GM23338 (cell line): ENCODE data around the gene KCTD2. TPM values are rescaled to one million over a fixed set of nuclear protein-coding genes. Genes with fewer than 3 reads are reported as not detected.

Experiments used
- ATAC-seq: fragments of 200-7000 bp; cut with Tn5 transposase; 3 replicates; pipeline ENCODE4 v1.9.1; 2020
- DNase-seq: peaks from one replicate; pipeline ENCODE4 v3.0.0-alpha.2; 2015; ENCODE audit warnings: low spot score
- H2AFZ ChIP-seq: fragments of 200-600 bp; sonication (generic); 2 replicates; pipeline ENCODE4 v1.8.0; 2016; ENCODE audit warnings: antibody characterized with exemption, mild to moderate bottlenecking, moderate library complexity
- H3F3A ChIP-seq: fragments of 200-600 bp; sonication (generic); replicated peaks from 2 replicates; pipeline ENCODE4 v1.8.0; 2017; ENCODE audit warnings: antibody characterized with exemption, mixed run types, low read depth
- H3K27ac ChIP-seq: fragments of 200-600 bp; sonication (generic); 2 replicates; pipeline ENCODE4 v1.6.1; 2016; ENCODE audit warnings: low read depth
- H3K27me3 ChIP-seq: fragments of 200-600 bp; sonication (generic); 2 replicates; pipeline ENCODE4 v1.8.0; 2016; ENCODE audit warnings: mild to moderate bottlenecking, mixed run types, moderate library complexity; ENCODE audit not compliant: insufficient read depth
- H3K36me3 ChIP-seq: fragments of 200-600 bp; sonication (generic); 2 replicates; pipeline ENCODE4 v1.8.0; 2016; ENCODE audit warnings: mild to moderate bottlenecking; ENCODE audit not compliant: insufficient read depth
- H3K4me1 ChIP-seq: fragments of 200-600 bp; sonication (generic); 2 replicates; pipeline ENCODE4 v1.8.0; 2016; ENCODE audit warnings: mild to moderate bottlenecking, moderate library complexity; ENCODE audit not compliant: insufficient read depth
- H3K4me2 ChIP-seq: fragments of 200-600 bp; sonication (generic); 2 replicates; pipeline ENCODE4 v1.7.1; 2017; ENCODE audit warnings: mixed run types
- H3K4me3 ChIP-seq: fragments of 200-600 bp; sonication (generic); 2 replicates; pipeline ENCODE4 v1.6.1; 2016; ENCODE audit warnings: mixed run types
- H3K79me2 ChIP-seq: fragments of 200-600 bp; sonication (generic); replicated peaks from 2 replicates; pipeline ENCODE4 v1.8.0; 2017; ENCODE audit warnings: mild to moderate bottlenecking; ENCODE audit not compliant: insufficient read depth
- H3K9me2 ChIP-seq: fragments of 200-600 bp; sonication (generic); 2 replicates; pipeline ENCODE4 v1.8.0; 2017; ENCODE audit not compliant: insufficient read depth
- H4K20me1 ChIP-seq: fragments of 200-600 bp; sonication (generic); replicated peaks from 2 replicates; pipeline ENCODE4 v1.8.0; 2017; ENCODE audit warnings: mild to moderate bottlenecking; ENCODE audit not compliant: insufficient read depth
- H3K27ac Mint-ChIP-seq: 2 replicates; pipeline ENCODE4 v1.8.0; 2020; ENCODE audit warnings: inconsistent platforms, mild to moderate bottlenecking, moderate library complexity, mixed read lengths
- H3K27me3 Mint-ChIP-seq: 3 replicates; pipeline ENCODE4 v1.8.0; 2022; ENCODE audit warnings: low read depth, mild to moderate bottlenecking, moderate library complexity, mixed read lengths, inconsistent platforms; ENCODE audit not compliant: insufficient read depth, poor library complexity
- H3K36me3 Mint-ChIP-seq: 3 replicates; pipeline ENCODE4 v1.8.0; 2021; ENCODE audit warnings: low read depth, mild to moderate bottlenecking, inconsistent platforms, moderate library complexity, mixed read lengths
- H3K4me1 Mint-ChIP-seq: 3 replicates; pipeline ENCODE4 v1.8.0; 2020; ENCODE audit warnings: mild to moderate bottlenecking, inconsistent platforms, mixed read lengths
- H3K4me3 Mint-ChIP-seq: 3 replicates; pipeline ENCODE4 v1.8.0; 2021; ENCODE audit warnings: moderate library complexity, mild to moderate bottlenecking, inconsistent platforms, mixed read lengths
- H3K9me3 Mint-ChIP-seq: 3 replicates; pipeline ENCODE4 v1.8.0; 2020; ENCODE audit warnings: moderate library complexity, mild to moderate bottlenecking, inconsistent platforms, mixed read lengths
- CREB1 ChIP-seq: fragments of 250-450 bp; sonication (Bioruptor Pico); IDR thresholded peaks from 2 replicates; pipeline ENCODE4 v1.5.0; 2020; ENCODE audit warnings: low read depth, mild to moderate bottlenecking, moderate library complexity
- CTCF ChIP-seq, 2 experiments: fragments of 200-600 bp in 1 of 2; sonication (generic) in 1 of 2; conservative IDR thresholded peaks; 2 replicates each; pipeline versions ENCODE4 v1.5.1 to v1.6.1; 2016 to 2017; ENCODE audit warnings: antibody characterized with exemption in 2 of 2, low read depth in 2 of 2, mild to moderate bottlenecking in 2 of 2, moderate library complexity in 1 of 2
- ETS1 ChIP-seq: IDR thresholded peaks from 2 replicates; pipeline ENCODE4 v1.6.1; 2016; ENCODE audit warnings: antibody characterized with exemption
- EZH2 ChIP-seq: fragments of 200-600 bp; sonication (generic); IDR thresholded peaks from one replicate; pipeline ENCODE4 v1.8.0; 2017; ENCODE audit warnings: antibody characterized with exemption, mild to moderate bottlenecking, low read depth; ENCODE audit not compliant: unreplicated experiment
- EZH2phosphoT487 ChIP-seq: fragments of 200-600 bp; sonication (generic); IDR thresholded peaks from one replicate; pipeline ENCODE4 v1.8.1; 2018; ENCODE audit warnings: antibody characterized with exemption; ENCODE audit not compliant: unreplicated experiment
- JUNB ChIP-seq: IDR thresholded peaks from one replicate; pipeline ENCODE4 v1.6.1; 2016; ENCODE audit warnings: antibody characterized with exemption; ENCODE audit not compliant: unreplicated experiment
- NANOG ChIP-seq: IDR thresholded peaks from 2 replicates; pipeline ENCODE4 v1.6.1; 2016; ENCODE audit warnings: antibody characterized with exemption, borderline replicate concordance
- POLR2AphosphoS5 ChIP-seq: IDR thresholded peaks from 2 replicates; pipeline ENCODE4 v1.6.1; 2016; ENCODE audit warnings: antibody characterized with exemption, low read depth
- STAT1 ChIP-seq: IDR thresholded peaks from one replicate; pipeline ENCODE4 v1.6.1; 2016; ENCODE audit warnings: antibody characterized with exemption; ENCODE audit not compliant: unreplicated experiment
- ZNF114 ChIP-seq: fragments of 250-450 bp; sonication (Bioruptor Pico); IDR thresholded peaks from 2 replicates; pipeline ENCODE4 v1.5.0; 2020; ENCODE audit warnings: mild to moderate bottlenecking, moderate library complexity
- ZNF462 ChIP-seq: fragments of 250-450 bp; sonication (Bioruptor Pico); IDR thresholded peaks from 2 replicates; pipeline ENCODE4 v1.5.0; 2020; ENCODE audit warnings: mild to moderate bottlenecking, moderate library complexity
- polyA plus RNA-seq: library from polyadenylated mRNA; unstranded; fragments of >200 nt; fragmentation: Nextera tagmentation; extraction: Ambion mirVana; gene quantifications from 2 replicates; pipeline ENCODE4 v1.2.1, GENCODE V29; 2016
- total RNA-seq: library from RNA; depleted of rRNA; stranded (reverse); fragments of >200 nt; shearing (Covaris generic); gene quantifications from 2 replicates; pipeline ENCODE4 v1.2.3, GENCODE V29; 2014

The KCTD2 gene
- total and polyA plus RNA-seq, 2 experiments from 2014 or later = 7.4 to 30.0 TPM

- Histone ChIP-seq H3F3A (peaks cover 32% of the 10 kb centered on the region), H3K9me2 (no peaks in the 10 kb centered on the region), H3K4me2 (peak overlapping the region; percentile 59), H3K79me2 (peaks cover 11% of the 10 kb centered on the region), H3K36me3 (no peaks in the 10 kb centered on the region), H3K27me3 (no peaks in the 10 kb centered on the region), H4K20me1 (no peaks in the 10 kb centered on the region; the same call in 1 of the 2 replicates), H3K4me3 (peak overlapping the region; percentile 23; the same call in 1 of the 2 replicates), H2AFZ (no peak overlapping the region), H3K4me1 (peaks cover 30% of the 10 kb centered on the region), H3K27ac (peak overlapping the region; percentile 81; the same call in 1 of the 2 replicates)
- peaks cover 21% of the 10 kb centered on the region for H3K27me3 Mint-ChIP-seq
- H3K4me3 Mint-ChIP-seq = peak overlapping the region; percentile 1; the same call in 1 of the 3 replicates
- ATAC-seq (no peak), DNase-seq (no peak)
- TF ChIP-seq POLR2AphosphoS5 (no peak), EZH2 (no peak), ETS1 (no peak), ZNF114 (CRISPR knock-in tag) (no peak), JUNB (no peak), NANOG (no peak), STAT1 (no peak), EZH2phosphoT487 (no peak), CTCF (conservative IDR thresholded peaks at IDR 0.05; ENCODE audit: low read depth in 2 of 2) (no peak)
- no peaks in the 10 kb centered on the region; the same call in 2 of the 3 replicates for H3K9me3 Mint-ChIP-seq
- H3K36me3 Mint-ChIP-seq = peaks cover 4% of the 10 kb centered on the region; the same call in 2 of the 3 replicates
- H3K4me1 Mint-ChIP-seq = peaks cover 44% of the 10 kb centered on the region
- peak overlapping the region; percentile 2; the same call in 1 of the 2 replicates for H3K27ac Mint-ChIP-seq
Measured at GRCh38 chr17:75091855-75092327, 44.9 kb downstream of the KCTD2 start.

- Mint-ChIP-seq H3K27ac (no peak overlapping the region), H3K4me3 (no peak overlapping the region), H3K4me1 (peaks cover 41% of the 10 kb centered on the region), H3K36me3 (peaks cover 13% of the 10 kb centered on the region; the same call in 2 of the 3 replicates), H3K27me3 (peaks cover 23% of the 10 kb centered on the region), H3K9me3 (no peaks in the 10 kb centered on the region; the same call in 2 of the 3 replicates)
- 0 out of 2 replicates have a peak, but pooled peaks cover 26% of the 10 kb centered on the region for H3F3A ChIP-seq
- peaks cover 11% of the 10 kb centered on the region for H3K79me2 ChIP-seq
- no peak overlapping the region for H3K4me3 ChIP-seq
- no peaks in the 10 kb centered on the region; the same call in 1 of the 2 replicates for H4K20me1 ChIP-seq
- DNase-seq = no peak
- H3K27me3 ChIP-seq = no peaks in the 10 kb centered on the region
- H3K9me2 ChIP-seq = no peaks in the 10 kb centered on the region
- no peak overlapping the region for H3K27ac ChIP-seq
- H3K4me1 ChIP-seq = peaks cover 23% of the 10 kb centered on the region
- no peak overlapping the region for H3K4me2 ChIP-seq
- no peak overlapping the region for H2AFZ ChIP-seq
- no peak for ATAC-seq
- no peaks in the 10 kb centered on the region for H3K36me3 ChIP-seq
- TF ChIP-seq POLR2AphosphoS5 = no peak
- TF ChIP-seq EZH2phosphoT487 = no peak
- no peak for TF ChIP-seq ZNF462
- TF ChIP-seq CREB1 = no peak
- TF ChIP-seq JUNB = no peak
Measured at GRCh38 chr17:75093548-75094158, 46.6 kb downstream of the KCTD2 start.
